Measurements from ENCODE around the gene GP1BB.

DNA sequence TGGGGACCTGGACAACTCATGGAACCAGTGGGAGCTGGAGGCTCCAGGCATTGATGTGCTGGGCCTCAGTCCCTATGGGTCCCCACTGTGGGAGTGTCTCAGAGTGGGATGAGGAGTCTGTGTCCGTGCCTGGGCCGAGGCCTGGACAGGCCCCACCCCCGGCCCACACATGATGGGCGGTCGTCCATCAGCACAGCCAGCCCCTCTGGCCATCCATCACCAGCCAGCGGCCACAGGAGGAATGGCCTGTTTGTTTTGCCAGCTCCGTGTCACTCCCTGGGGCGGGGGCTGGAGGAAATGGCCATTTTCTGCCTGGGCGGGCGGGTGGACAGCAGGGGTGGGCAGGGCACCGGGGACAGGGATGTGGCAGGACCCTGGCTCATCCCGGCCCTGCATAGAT is 24.2 kb downstream of the GP1BB start:
- no peak for TF ChIP-seq POLR2A (IDR thresholded peaks at IDR 0.05; ENCODE audit: low read length)
- TF ChIP-seq GATA1 (IDR thresholded peaks at IDR 0.05; ENCODE audit: low read depth, low read length) = no peak
